CD4-positive, alpha-beta T cell treated with Interleukin-4 for 1 hour (primary cell): ENCODE measurements around the gene NUP93.
"Not testable (repeated sequence)": the region's sequence is repeated elsewhere in the genome, so short reads cannot be mapped to it uniquely, and the experiment has no call there.

Experiments used
- DNase-seq, 2 donors: peaks; one replicate each; pipeline ENCODE4 v3.0.0-alpha.2; 2020 to 2022

NUP93 gene

DNA sequence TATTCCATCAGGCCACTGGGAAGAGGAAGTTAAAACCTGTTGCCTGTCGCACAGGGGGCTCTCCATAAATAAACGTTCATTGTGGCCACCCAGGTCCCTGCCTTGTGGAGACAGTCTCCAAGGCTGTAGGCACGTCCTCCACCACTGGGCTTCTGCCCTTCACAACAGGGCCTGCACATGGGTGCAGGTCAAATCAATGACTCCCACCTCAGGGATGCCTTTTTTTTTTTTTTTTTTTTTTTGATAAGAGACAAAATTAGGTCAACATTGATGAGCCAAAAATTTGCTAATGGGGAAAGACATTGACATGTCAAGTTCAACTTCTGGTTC, 122.4 kb downstream of the NUP93 start:
- no peak for DNase-seq

DNA sequence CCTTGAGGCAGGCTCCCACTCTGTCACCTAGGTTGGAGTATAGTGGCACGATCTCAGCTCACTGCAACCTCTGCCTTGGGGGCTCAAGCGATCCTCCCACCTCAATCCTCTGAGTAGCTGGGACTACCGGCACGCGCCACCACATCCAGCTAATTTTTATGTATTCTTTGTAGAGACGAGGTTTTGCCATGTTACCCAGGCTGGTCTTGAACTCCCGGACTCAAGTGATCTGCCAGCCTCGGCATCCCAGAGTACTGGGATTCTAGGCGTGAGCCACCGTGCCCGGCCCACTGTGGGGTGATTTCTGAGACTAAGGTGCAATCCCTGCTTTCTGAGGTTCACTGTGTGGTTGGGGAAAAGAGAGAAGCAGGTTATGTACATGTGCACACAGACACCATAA, 123.0 kb downstream of the NUP93 start:
- no peak for DNase-seq

DNA sequence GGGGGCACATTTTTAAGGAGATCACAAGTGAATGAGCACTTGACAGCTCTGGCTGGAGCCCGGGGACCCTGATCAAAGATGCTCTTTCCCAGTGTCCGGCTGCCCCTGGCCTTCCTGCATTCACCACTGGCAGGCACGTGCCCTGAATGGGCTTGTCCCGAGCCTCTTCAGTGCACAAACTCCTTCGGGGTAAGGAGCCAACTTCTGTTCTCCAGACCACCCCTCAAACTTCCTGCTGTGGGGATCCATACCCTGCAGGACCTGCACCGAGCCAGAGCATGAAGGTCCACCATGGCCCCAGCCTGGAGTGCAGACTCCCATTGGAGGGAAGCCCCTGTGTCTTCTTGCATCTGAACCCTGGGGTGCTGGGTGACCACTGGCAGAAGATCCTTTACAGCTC, 125.3 kb downstream of the NUP93 start:
- no peak for DNase-seq

DNA sequence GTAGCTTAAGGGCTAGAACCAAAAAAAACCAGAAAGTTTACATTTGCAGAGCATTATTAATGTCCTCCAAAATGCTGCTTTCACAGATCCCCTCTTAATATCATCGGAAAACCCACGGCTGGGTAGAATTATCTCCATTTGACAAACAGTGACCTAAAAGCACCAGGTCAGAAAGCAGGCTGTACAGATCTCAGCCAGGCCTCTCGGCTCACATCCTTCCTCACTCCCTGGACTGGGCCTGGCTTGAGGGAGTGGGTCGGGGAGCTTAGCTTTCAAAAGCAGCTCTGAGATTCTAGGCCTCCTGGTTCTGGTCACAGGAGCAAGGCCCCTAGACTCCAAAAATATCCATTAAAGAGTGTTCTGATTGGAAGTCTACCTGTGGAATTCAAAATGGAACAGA, 126.0 kb downstream of the NUP93 start:
- no peak for DNase-seq

DNA sequence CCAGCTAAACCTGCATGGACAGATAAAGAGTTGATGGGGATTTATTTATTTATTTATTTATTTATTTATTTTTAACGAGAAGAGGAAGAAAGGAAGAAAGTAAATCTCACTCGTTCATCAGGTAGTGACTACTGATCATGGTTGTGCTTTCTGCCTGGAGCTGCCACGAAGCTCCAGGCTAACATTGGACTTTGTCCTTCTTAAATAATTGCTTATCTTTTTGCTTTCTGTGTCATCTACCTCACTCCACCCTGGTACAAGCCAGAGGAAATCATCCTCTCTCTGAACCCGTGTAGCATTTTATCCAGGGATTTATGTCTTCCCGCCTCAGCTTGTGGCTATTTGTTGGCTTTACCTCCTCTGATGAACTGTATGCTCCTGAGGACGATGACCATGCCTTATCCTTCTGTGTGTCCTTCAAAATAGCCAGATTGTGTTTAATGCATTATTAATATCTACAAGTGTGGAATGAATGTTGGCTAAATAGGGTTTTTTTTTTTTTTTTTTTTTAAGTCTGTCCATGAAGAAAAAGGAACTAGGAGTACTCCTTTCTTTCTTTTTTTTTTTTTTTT, 127.0 kb downstream of the NUP93 start:
- DNase-seq, result no peak

GRCh38 chr16:56858374-56858773, 128.4 kb downstream of the NUP93 start:
- DNase-seq, result peak in 1 of 2 donors; percentile 54

- no peak for DNase-seq
Measured at GRCh38 chr16:56859636-56860035, 129.7 kb downstream of the NUP93 start.

GRCh38 chr16:56860226-56861020, 130.5 kb downstream of the NUP93 start:
- DNase-seq, result peak; percentile 61 to 66

DNA sequence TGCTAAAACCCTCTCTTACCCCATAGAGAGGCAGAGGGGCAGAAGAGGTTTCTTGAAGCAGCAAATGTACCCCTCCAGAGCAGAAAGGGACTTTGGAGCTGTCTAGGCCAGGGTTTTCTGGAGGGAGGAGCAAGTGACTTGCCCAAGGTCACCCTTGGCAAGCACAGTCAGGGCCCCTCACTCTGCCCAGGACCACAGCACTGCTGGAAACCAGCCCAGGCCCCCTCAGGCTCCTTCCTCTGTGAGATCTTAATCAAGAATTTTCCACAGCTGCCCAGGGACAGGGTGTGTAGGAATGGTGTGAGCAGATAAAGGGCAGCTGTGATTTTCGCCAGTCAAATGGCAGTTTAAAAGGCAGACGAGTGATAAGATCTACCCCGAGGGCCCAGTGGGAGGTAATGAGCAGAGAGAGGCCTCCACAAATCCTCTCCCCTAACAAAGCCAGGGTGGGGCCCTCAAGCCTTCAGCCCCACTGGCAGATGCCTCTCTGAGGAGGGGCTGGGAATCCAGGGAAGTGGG, 131.2 kb downstream of the NUP93 start:
- no peak for DNase-seq

DNA sequence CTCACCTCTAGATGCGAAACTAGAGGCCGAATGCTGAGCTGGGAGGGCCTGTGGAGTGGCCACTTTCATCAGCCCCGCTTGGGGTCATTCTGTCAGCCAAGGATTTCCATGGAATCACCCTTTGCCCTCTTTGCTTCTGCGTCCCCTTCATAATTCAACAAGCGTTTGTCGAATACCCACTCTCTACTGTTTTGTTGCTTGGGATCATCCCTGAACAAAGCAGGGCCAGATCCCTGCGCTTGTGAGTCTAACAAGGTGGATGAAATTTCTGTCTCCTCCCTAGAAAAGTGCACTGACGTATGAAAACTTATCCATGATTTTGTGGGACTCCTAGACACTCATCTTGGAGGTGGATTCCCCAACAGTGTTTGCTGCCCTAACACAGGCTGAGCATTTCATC, 131.8 kb downstream of the NUP93 start:
- DNase-seq, result no peak

- peak; percentile 22 to 32 for DNase-seq
Measured at GRCh38 chr16:56862776-56863175, 132.8 kb downstream of the NUP93 start.

GRCh38 chr16:56864960-56865359, 135.0 kb downstream of the NUP93 start, which contains the start of gene SLC12A3:
TSS of gene SLC12A3 (plus strand) at chr16:56865207. CDS start at chr16:56865236, 29 bp downstream.
- DNase-seq, result no peak

GRCh38 chr16:56865394-56866062, 135.6 kb downstream of the NUP93 start:
- no peak for DNase-seq

DNA sequence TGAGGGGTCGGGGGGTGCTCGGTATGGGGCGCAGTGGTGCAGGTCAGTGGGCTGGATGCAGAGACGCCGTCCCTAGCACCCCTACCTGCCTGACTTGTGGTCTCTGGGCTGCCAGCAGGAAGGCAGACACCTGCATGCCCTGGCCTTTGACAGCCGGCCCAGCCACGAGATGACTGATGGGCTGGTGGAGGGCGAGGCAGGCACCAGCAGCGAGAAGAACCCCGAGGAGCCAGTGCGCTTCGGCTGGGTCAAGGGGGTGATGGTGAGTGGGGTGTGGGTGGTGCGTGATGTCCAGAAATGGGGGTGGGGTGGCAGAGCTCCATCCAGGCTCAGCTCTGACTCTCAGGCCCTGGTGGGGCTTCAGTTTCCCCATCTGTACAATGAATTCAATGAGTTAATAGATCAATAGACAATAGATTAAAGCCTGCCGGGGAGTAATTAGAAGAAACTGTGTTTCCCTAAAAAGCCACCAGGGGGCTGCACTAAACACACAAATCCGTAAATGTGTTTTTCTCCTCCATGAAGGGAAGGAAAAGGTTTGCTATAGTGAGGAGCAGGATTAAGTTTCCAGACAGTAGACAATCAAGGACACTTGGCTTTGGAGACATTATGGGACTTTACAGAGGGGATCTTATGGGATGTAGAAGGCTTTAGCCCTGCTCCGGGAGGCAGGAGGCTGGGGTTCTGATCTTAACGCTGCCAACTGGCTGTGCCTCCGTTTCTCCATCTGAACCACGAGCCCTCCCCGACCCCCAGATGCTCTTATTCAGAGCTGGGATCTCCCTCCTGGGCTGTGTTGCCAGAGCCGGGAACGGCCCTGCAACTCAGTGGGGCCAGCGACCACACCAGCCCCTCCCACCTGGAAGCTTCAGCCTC, 137.3 kb downstream of the NUP93 start:
- DNase-seq, result peak; percentile 48 to 67

DNA sequence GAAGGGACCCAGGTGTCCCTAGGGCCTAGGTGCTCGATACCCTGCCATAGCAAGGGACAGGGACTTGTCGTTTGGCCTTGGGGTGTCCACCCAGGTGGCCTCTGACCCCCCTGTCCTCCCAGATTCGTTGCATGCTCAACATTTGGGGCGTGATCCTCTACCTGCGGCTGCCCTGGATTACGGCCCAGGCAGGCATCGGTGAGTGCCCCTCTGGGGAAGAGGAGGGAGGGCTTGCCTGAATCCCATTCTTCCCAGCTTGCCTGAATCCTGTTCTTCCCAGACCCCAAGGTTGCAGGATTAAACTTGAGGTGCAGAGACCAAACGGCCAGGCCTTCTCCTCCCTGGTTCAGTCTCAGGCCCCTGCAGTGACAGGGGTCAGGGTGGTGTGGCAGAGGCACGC, 138.2 kb downstream of the NUP93 start:
- no peak for DNase-seq

- not testable (repeated sequence) for DNase-seq
Measured at GRCh38 chr16:56868766-56869165, 138.8 kb downstream of the NUP93 start.

- peak; percentile 36 to 57 for DNase-seq
Measured at GRCh38 chr16:56869513-56870275, 139.8 kb downstream of the NUP93 start.

DNA sequence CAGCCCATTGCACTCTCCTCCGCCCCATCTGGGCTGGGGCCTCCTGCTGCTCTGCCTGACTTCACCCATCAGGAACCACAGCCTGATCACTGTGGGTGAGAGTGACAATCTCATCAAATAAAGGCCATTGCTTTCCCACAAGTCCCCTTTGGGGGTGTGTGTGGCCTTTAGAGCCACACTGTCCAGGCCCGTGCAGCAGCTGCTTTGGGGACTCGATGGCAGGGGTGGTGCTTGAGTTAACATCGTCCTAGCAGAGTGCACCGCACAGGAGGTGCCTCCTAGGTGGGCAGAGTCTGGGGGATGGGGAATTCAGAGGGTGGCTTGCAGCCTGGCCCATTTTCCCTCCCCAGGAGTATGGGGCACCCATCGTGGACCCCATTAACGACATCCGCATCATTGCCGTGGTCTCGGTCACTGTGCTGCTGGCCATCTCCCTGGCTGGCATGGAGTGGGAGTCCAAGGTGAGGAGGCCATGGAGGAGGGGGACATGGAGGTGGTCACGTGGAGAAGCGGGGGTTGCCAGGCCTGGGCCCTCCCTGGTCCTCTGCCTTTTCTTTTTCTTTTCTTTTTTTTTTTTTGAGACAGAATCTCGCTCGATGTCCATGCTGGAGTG, 140.5 kb downstream of the NUP93 start:
- no peak for DNase-seq

DNA sequence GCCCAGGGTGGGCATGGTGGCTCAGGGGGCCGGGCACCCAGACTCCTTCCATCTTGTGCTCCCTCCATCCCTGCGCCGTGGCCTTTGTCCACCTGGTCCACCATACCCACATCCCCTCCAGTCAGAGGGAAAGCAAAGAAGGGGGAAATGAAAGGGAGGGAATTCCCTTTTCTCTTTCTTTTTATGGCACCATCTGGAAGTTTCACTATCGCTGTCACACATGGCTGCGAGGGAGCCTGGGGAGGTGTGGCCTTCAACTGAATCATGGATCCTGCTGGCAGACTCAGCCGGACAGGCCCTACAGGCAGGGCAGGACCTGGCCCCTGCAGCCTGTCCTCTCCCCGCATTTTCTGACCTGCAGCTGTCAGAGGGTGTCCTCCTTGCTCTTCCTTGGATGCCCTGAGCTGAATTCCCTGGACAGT, 141.3 kb downstream of the NUP93 start:
- no peak for DNase-seq

DNA sequence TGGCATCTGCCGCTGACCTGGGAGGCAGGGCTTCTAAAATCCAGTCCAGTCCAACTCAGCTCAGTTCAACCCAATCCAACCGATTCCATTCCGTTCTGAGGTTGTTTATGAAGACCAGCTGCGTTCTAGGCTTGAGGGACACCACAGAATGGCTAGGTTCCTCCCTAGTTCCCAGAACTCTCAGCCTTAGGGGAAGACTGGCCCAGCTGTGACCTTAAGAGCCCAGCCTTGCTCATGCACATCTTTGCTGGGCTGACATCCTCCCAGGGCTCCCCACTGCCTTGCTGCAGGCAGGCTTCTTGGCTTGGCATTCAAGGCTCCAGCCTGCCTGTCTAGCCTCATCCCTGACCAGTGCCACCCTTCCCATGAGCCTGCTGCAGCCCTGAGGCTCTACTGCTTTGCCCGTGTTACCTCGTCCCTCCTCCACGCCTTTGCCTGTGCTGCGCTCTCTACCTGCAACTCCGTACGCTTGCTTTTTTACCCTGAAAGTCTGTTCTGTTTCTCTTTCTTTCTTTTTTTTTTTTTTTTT, 143.0 kb downstream of the NUP93 start:
- no peak for DNase-seq

DNA sequence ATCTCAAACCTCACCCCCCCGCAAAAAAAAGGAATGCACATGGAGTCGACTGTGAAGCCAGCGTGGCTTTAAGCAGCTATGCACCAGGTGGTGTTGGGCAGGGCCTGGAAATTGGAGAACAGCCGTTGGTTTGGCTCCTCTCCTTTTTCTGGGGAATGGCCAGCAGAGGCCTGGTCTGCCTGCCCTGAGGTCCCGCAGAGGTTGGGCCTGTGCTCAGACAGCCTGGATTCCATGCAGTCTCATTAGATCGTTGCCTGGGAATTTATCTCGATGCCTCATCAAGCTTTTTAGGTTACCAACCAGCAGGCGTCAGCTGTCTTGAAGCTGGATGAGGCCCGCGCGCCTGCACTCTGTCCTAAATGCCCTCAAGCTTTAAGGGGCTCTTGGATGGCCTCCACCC, 144.9 kb downstream of the NUP93 start:
- no peak for DNase-seq
